Left kidney (tissue), 2 donors: ENCODE measurements around the gene C1orf50. TPM values are rescaled to one million over a fixed set of nuclear protein-coding genes. Genes with fewer than 3 reads are reported as not detected.

ENCODE experiments used
- DNase-seq: peaks from one replicate; pipeline ENCODE4 v3.0.0-alpha.2; 2013
- polyA plus RNA-seq: library from polyadenylated mRNA; unstranded; fragments of 120-200 nt; gene quantifications from one replicate; pipeline ENCODE4 v1.2.1, GENCODE V29; 2013; ENCODE audit not compliant: insufficient read length

The C1orf50 gene
- polyA plus RNA-seq, 1 donor, result 14.4 TPM

GRCh38 chr1:42757892-42758275 is 9.2 kb upstream of the C1orf50 start:
- no peak for DNase-seq

- no peak for DNase-seq
Measured at GRCh38 chr1:42758641-42759040, 8.4 kb upstream of the C1orf50 start.

- DNase-seq, result no peak
Measured at GRCh38 chr1:42759114-42759513, 7.9 kb upstream of the C1orf50 start.

GRCh38 chr1:42761567-42761966 is 5.5 kb upstream of the C1orf50 start:
- DNase-seq, result no peak

- no peak for DNase-seq
Measured at GRCh38 chr1:42762269-42762668, 4.8 kb upstream of the C1orf50 start.

- no peak for DNase-seq
Measured at GRCh38 chr1:42765269-42765668, 1.8 kb upstream of the C1orf50 start.

- DNase-seq, result peak; percentile 74
Measured at GRCh38 chr1:42765832-42766740, 963 bp upstream of the C1orf50 start.

- no peak for DNase-seq
Measured at GRCh38 chr1:42767510-42768000, 506 bp downstream of the C1orf50 start.

GRCh38 chr1:42768172-42768571 is 1.1 kb downstream of the C1orf50 start:
- no peak for DNase-seq

GRCh38 chr1:42769811-42770210 is 2.8 kb downstream of the C1orf50 start:
- DNase-seq, result no peak

GRCh38 chr1:42773420-42773819 is 6.4 kb downstream of the C1orf50 start:
- DNase-seq, result no peak

- DNase-seq, result no peak
Measured at GRCh38 chr1:42774928-42775526, 8.0 kb downstream of the C1orf50 start.

- DNase-seq, result no peak
Measured at GRCh38 chr1:42776502-42776901, 9.5 kb downstream of the C1orf50 start.

- peak; percentile 14 for DNase-seq
Measured at GRCh38 chr1:42777852-42778251, 10.8 kb downstream of the C1orf50 start.

GRCh38 chr1:42779725-42780124 is 12.7 kb downstream of the C1orf50 start:
- DNase-seq, result no peak

- no peak for DNase-seq
Measured at GRCh38 chr1:42780176-42780575, 13.1 kb downstream of the C1orf50 start.

GRCh38 chr1:42783092-42783491 is 16.0 kb downstream of the C1orf50 start:
- no peak for DNase-seq

GRCh38 chr1:42784547-42784945 is 17.5 kb downstream of the C1orf50 start:
- no peak for DNase-seq

GRCh38 chr1:42784946-42785693 is 18.1 kb downstream of the C1orf50 start, which contains the start of gene TMEM269:
TSS of gene TMEM269 (plus strand) at chr1:42784991. CDS start at chr1:42789894, 4,903 bp downstream.
- DNase-seq, result peak; percentile 12

- no peak for DNase-seq
Measured at GRCh38 chr1:42786097-42786496, 19.0 kb downstream of the C1orf50 start.

GRCh38 chr1:42788021-42788420 is 21.0 kb downstream of the C1orf50 start:
- no peak for DNase-seq

GRCh38 chr1:42793824-42794223 is 26.8 kb downstream of the C1orf50 start:
- DNase-seq, result no peak

GRCh38 chr1:42797414-42797813 is 30.4 kb downstream of the C1orf50 start:
- no peak for DNase-seq
